ENCODE measurements around the gene LRRIQ1. TPM values are rescaled to one million over a fixed set of nuclear protein-coding genes. Genes with fewer than 3 reads are reported as not detected.

LRRIQ1 gene
- total and polyA plus RNA-seq, 2 donors from 2014 or later = 2.4 to 8.5 TPM

DNA sequence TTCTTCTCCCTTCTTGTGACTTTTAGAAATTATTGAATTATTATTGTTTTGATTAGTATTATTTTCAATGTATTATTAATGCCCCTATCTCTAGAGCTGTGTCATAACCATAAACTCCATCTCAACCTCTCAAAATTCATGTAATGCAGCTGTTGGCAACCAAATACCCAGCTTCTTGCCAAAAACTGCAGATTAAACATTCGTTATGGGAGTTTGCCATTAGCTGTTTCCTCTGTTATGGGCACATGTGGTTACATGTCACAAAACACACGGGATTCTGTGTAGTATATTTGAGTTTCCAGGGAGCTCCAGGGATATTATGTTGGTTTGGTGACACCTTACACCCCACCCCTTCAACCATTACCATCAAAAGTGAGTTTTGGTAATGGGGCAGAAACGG lies 241.0 kb downstream of the LRRIQ1 start:
- intact Hi-C loops (cut with DNase I) = no loop called here
- no peak overlapping the region for H3K9ac ChIP-seq (ENCODE audit: low read length in 3 of 3)
- H3K9me3 ChIP-seq (ENCODE audit: control insufficient read depth in 2 of 3, insufficient read depth in 1 of 3, low read length in 3 of 3) = no peaks in the 10 kb centered on the region
- peaks cover 63% of the 10 kb centered on the region for H3K27me3 ChIP-seq (ENCODE audit: control insufficient read depth, insufficient read depth, low read length)
- H3K36me3 ChIP-seq (ENCODE audit: control insufficient read depth in 2 of 3, insufficient read depth in 3 of 3, low read length in 3 of 3) = no peaks in the 10 kb centered on the region
- H3K4me3 ChIP-seq (ENCODE audit: low read length in 3 of 3) = no peak overlapping the region
- no peak overlapping the region for H3K27ac ChIP-seq (ENCODE audit: low read depth in 2 of 2, low read length in 2 of 2)
- DNase-seq = no peak
- TF ChIP-seq, protein P1, sequence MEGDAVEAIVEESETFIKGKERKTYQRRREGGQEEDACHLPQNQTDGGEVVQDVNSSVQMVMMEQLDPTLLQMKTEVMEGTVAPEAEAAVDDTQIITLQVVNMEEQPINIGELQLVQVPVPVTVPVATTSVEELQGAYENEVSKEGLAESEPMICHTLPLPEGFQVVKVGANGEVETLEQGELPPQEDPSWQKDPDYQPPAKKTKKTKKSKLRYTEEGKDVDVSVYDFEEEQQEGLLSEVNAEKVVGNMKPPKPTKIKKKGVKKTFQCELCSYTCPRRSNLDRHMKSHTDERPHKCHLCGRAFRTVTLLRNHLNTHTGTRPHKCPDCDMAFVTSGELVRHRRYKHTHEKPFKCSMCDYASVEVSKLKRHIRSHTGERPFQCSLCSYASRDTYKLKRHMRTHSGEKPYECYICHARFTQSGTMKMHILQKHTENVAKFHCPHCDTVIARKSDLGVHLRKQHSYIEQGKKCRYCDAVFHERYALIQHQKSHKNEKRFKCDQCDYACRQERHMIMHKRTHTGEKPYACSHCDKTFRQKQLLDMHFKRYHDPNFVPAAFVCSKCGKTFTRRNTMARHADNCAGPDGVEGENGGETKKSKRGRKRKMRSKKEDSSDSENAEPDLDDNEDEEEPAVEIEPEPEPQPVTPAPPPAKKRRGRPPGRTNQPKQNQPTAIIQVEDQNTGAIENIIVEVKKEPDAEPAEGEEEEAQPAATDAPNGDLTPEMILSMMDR (IDR thresholded peaks at IDR 0.05; ENCODE audit: borderline replicate concordance, extremely low read depth, insufficient read depth) = no peak
- H3K4me1 ChIP-seq (ENCODE audit: control insufficient read depth in 2 of 3, insufficient read depth in 2 of 3, low read depth in 1 of 3, low read length in 3 of 3) = peaks cover 0 to 7% (median 4%) of the 10 kb centered on the region in 3 donors
- no peak for FAIRE-seq

DNA sequence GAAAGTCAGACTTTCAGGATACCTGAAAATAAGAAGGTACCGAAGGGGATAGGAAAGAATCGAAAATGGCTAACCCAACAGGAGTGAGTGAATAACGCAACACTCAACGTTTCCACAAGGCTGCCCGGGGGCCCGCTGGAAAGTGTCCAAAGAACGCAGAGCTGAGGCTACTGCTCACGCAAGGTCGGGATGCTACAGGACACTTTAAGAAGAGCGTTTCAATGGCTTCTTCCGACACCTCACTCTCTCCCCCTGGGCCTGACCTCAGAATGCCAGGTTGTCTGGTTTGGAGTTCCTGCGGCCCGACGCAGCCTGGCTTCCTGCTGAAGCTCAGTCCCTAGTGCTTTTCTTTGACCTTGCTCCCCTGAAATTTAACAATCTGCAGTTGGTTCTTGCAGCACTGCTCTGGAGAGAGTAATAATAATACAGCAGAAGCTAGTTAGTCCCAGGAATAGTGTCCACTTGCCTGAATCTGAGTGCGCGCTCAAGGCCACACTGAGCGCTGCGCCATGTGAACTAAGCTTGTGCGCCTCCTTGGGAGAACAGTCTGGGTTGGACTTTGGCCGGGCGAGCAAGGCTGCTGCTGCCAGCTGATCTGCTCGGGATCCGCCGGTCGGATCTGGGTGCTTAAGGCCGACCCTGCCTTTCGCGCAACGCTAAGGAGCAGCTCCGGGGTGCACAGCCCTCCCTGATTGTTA lies 241.9 kb downstream of the LRRIQ1 start:
- Histone ChIP-seq H3K27ac (ENCODE audit: low read depth in 2 of 2, low read length in 2 of 2) (no peak overlapping the region), H3K27me3 (ENCODE audit: control insufficient read depth, insufficient read depth, low read length) (peaks cover 57% of the 10 kb centered on the region), H3K4me3 (ENCODE audit: low read length in 3 of 3) (no peak overlapping the region), H3K9me3 (ENCODE audit: control insufficient read depth in 2 of 3, insufficient read depth in 1 of 3, low read length in 3 of 3) (no peaks in the 10 kb centered on the region), H3K9ac (ENCODE audit: low read length in 3 of 3) (no peak overlapping the region), H3K36me3 (ENCODE audit: control insufficient read depth in 2 of 3, insufficient read depth in 3 of 3, low read length in 3 of 3) (no peaks in the 10 kb centered on the region), H3K4me1 (ENCODE audit: control insufficient read depth in 2 of 3, insufficient read depth in 2 of 3, low read depth in 1 of 3, low read length in 3 of 3) (peaks cover 0 to 7% (median 4%) of the 10 kb centered on the region in 3 donors)
- intact Hi-C loops (cut with DNase I) = no loop called here
- TF ChIP-seq, protein P1 (IDR thresholded peaks at IDR 0.05; ENCODE audit: borderline replicate concordance, extremely low read depth, insufficient read depth) = no peak
- FAIRE-seq (no peak), DNase-seq (peak in 4 of 5 donors; percentile 34 to 56 (median 48))

DNA sequence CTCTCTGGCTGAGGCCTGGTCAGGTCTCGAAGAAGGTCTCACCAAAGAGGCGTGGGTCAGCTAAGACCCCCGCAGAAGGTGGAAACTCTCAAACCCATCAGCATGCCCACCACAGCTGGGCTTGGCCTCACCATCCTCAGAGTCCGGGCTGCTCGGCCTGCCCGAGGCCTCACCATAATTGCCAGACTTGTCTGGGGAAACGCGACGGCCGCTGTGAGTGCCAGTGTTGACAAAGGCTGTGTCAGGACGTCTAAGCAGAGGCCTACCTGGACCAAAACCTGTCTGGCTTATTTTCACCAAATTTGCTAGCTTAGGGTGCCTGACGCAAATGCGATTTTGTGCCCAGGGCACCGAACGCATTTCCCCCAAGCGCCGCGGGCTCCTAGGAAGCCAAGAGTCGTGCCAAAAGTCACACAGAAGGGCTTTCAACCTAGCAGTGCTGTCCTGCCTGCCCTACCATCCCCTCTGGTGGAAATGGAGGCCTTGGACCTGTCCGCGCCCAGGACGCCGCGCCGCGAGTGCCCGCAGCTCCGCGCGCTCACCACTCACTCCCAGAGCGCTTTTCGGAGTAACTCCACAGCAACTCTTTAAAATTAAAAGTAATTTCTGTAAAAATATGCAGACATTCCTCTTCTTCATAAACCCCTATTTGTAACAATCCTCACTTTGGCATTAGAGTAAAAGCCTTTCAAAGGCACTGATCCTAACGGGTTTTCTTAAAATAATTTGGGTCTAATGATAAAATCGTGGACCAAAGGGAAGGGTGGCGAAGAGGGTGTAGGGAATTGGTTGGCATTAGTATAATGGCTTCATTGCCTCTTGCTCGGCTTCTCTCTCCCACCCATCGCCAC lies 242.7 kb downstream of the LRRIQ1 start:
- Histone ChIP-seq H3K27ac (ENCODE audit: low read depth in 2 of 2, low read length in 2 of 2) (no peak overlapping the region), H3K27me3 (ENCODE audit: control insufficient read depth, insufficient read depth, low read length) (peaks cover 54% of the 10 kb centered on the region), H3K36me3 (ENCODE audit: control insufficient read depth in 2 of 3, insufficient read depth in 3 of 3, low read length in 3 of 3) (no peaks in the 10 kb centered on the region), H3K4me1 (ENCODE audit: control insufficient read depth in 2 of 3, insufficient read depth in 2 of 3, low read depth in 1 of 3, low read length in 3 of 3) (peaks cover 0 to 7% (median 4%) of the 10 kb centered on the region in 3 donors), H3K9me3 (ENCODE audit: control insufficient read depth in 2 of 3, insufficient read depth in 1 of 3, low read length in 3 of 3) (no peaks in the 10 kb centered on the region), H3K9ac (ENCODE audit: low read length in 3 of 3) (no peak overlapping the region), H3K4me3 (ENCODE audit: low read length in 3 of 3) (peak overlapping the region in 2 of 3 donors; percentile 63 to 73)
- TF ChIP-seq, protein P1 (IDR thresholded peaks at IDR 0.05; ENCODE audit: borderline replicate concordance, extremely low read depth, insufficient read depth) = no peak
- intact Hi-C loops (cut with DNase I) = no loop called here
- DNase-seq (peak in 2 of 5 donors; percentile 26 to 55), FAIRE-seq (no peak)

All from kidney (tissue), 14 donors.